Pons (tissue), 1 donor: ENCODE measurements around the gene CALR3.
"Not testable (repeated sequence)": the region's sequence is repeated elsewhere in the genome, so short reads cannot be mapped to it uniquely, and the experiment has no call there.

Experiments
- DNase-seq: peaks from one replicate; pipeline ENCODE4 v3.0.0-alpha.2; 2016; ENCODE audit warnings: low spot score

The CALR3 gene

GRCh38 chr19:16496613-16496983 is 631 bp upstream of the CALR3 start:
- peak; percentile 11 for DNase-seq

GRCh38 chr19:16486476-16486875 is 9.5 kb downstream of the CALR3 start:
- not testable (repeated sequence) for DNase-seq

GRCh38 chr19:16482745-16483144 is 13.2 kb downstream of the CALR3 start:
- DNase-seq: no peak

GRCh38 chr19:16477311-16477710 is 18.7 kb downstream of the CALR3 start:
- DNase-seq: no peak

- no peak for DNase-seq
Measured at GRCh38 chr19:16476401-16476800, 19.6 kb downstream of the CALR3 start.

GRCh38 chr19:16473875-16474392 is 22.0 kb downstream of the CALR3 start:
- DNase-seq: no peak

GRCh38 chr19:16472992-16473391 is 23.0 kb downstream of the CALR3 start:
- no peak for DNase-seq

- not testable (repeated sequence) for DNase-seq
Measured at GRCh38 chr19:16472559-16472899, 23.4 kb downstream of the CALR3 start.

- DNase-seq: peak; percentile 45
Measured at GRCh38 chr19:16470911-16471811, 24.8 kb downstream of the CALR3 start.

GRCh38 chr19:16470541-16470910 is 25.4 kb downstream of the CALR3 start:
- no peak for DNase-seq

- DNase-seq: no peak
Measured at GRCh38 chr19:16467581-16467980, 28.4 kb downstream of the CALR3 start.

GRCh38 chr19:16466802-16467427 is 29.1 kb downstream of the CALR3 start:
- DNase-seq: not testable (repeated sequence)

- no peak for DNase-seq
Measured at GRCh38 chr19:16465239-16465638, 30.7 kb downstream of the CALR3 start.

GRCh38 chr19:16463991-16464575 is 31.9 kb downstream of the CALR3 start:
- DNase-seq: no peak

GRCh38 chr19:16463341-16463990 is 32.5 kb downstream of the CALR3 start:
- DNase-seq: no peak

GRCh38 chr19:16462757-16463250 is 33.2 kb downstream of the CALR3 start:
- no peak for DNase-seq

- no peak for DNase-seq
Measured at GRCh38 chr19:16461630-16462051, 34.3 kb downstream of the CALR3 start.

GRCh38 chr19:16460454-16460853 is 35.5 kb downstream of the CALR3 start:
- no peak for DNase-seq

- no peak for DNase-seq
Measured at GRCh38 chr19:16459680-16460079, 36.3 kb downstream of the CALR3 start.

- no peak for DNase-seq
Measured at GRCh38 chr19:16458391-16459341, 37.3 kb downstream of the CALR3 start.

- no peak for DNase-seq
Measured at GRCh38 chr19:16457954-16458331, 38.0 kb downstream of the CALR3 start.
